H1 (cell line): ENCODE measurements around the gene SLC12A5. TPM values are rescaled to one million over a fixed set of nuclear protein-coding genes. Genes with fewer than 3 reads are reported as not detected.

Experiments
- CTCF ChIA-PET: fragments of 300-600 bp; sonication (Branson Sonifier 250); formaldehyde crosslinking; loops from one replicate; lab custom pipeline; 2021; ENCODE audit not compliant: partially characterized antibody; lab: Charles Lee
- POLR2A ChIA-PET: fragments of 300-600 bp; sonication (Branson Sonifier 250); formaldehyde crosslinking; loops from one replicate; lab custom pipeline; 2021; ENCODE audit warnings: inconsistent platforms; ENCODE audit not compliant: partially characterized antibody; lab: Charles Lee
- DNase-seq, 2 experiments: peaks; one replicate each; pipeline versions ENCODE4 v3.0.0 to v3.0.0-alpha.2; 2010 to 2022; ENCODE audit warnings: low spot score in 2 of 2, low read depth in 1 of 2, mixed read lengths in 1 of 2
- FAIRE-seq: peaks from 2 replicates; lab custom pipeline; 2011; peaks lifted over from hg19 to GRCh38; lab: Jason Lieb, UNC
- H2AFZ ChIP-seq: 2 replicates; pipeline ENCODE4 v1.8.1; 2012; ENCODE audit warnings: low read length, inconsistent platforms
- H2AK5ac ChIP-seq: 2 replicates; pipeline ENCODE4 v1.6.1; 2013; ENCODE audit warnings: low read depth, low read length
- H2BK120ac ChIP-seq: replicated peaks from 2 replicates; pipeline ENCODE3; 2013; ENCODE audit warnings: low read depth, low read length, inconsistent platforms
- H2BK12ac ChIP-seq: 2 replicates; pipeline ENCODE4 v1.6.1; 2013; ENCODE audit warnings: low read depth, low read length
- H2BK15ac ChIP-seq: 2 replicates; pipeline ENCODE4 v1.6.1; 2013; ENCODE audit warnings: low read length
- H2BK20ac ChIP-seq: 2 replicates; pipeline ENCODE4 v1.6.1; 2013; ENCODE audit warnings: low read length
- H2BK5ac ChIP-seq: 2 replicates; pipeline ENCODE4 v1.6.1; 2013; ENCODE audit warnings: low read depth, low read length
- H3K14ac ChIP-seq: 2 replicates; pipeline ENCODE4 v1.6.1; 2013; ENCODE audit warnings: inconsistent platforms; ENCODE audit not compliant: insufficient read length
- H3K18ac ChIP-seq: 2 replicates; pipeline ENCODE4 v1.6.1; 2013; ENCODE audit warnings: low read length; ENCODE audit errors: extremely low read depth
- H3K23ac ChIP-seq: 2 replicates; pipeline ENCODE4 v1.6.1; 2013; ENCODE audit warnings: inconsistent platforms; ENCODE audit not compliant: insufficient read length
- H3K23me2 ChIP-seq: 2 replicates; pipeline ENCODE4 v1.6.1; 2013; ENCODE audit warnings: low read depth, low read length
- H3K27ac ChIP-seq: 2 replicates; pipeline ENCODE4 v1.6.1; 2011; ENCODE audit warnings: low read depth, low read length, inconsistent platforms
- H3K27me3 ChIP-seq, 4 experiments: replicated peaks in 1 of 4; 1 replicate in 1 of 4; 2 replicates in 3 of 4; pipeline versions ENCODE4 v1.6.1 to v1.8.1; 2011 to 2013; ENCODE audit warnings: low read length in 3 of 4, mild to moderate bottlenecking in 3 of 4, inconsistent platforms in 2 of 4, mixed read lengths in 2 of 4, moderate library complexity in 1 of 4; ENCODE audit not compliant: control insufficient read depth in 3 of 4, insufficient read depth in 3 of 4; ENCODE audit errors: extremely low read depth in 1 of 4
- H3K36me3 ChIP-seq, 4 experiments: 2 replicates each; pipeline versions ENCODE4 v1.6.1 to v1.8.1; 2011 to 2013; ENCODE audit warnings: mild to moderate bottlenecking in 4 of 4, low read length in 3 of 4, moderate library complexity in 2 of 4, control low read depth in 1 of 4, inconsistent platforms in 1 of 4; ENCODE audit not compliant: insufficient read depth in 4 of 4, control insufficient read depth in 2 of 4
- H3K4ac ChIP-seq: replicated peaks from 2 replicates; pipeline ENCODE3; 2013; ENCODE audit warnings: low read length, low read depth, mixed read lengths, inconsistent platforms; ENCODE audit not compliant: insufficient read length
- H3K4me1 ChIP-seq, 4 experiments: replicated peaks in 1 of 4; 1 replicate in 1 of 4; 2 replicates in 3 of 4; pipeline versions ENCODE4 v1.6.1 to v1.8.1; 2011 to 2013; ENCODE audit warnings: low read length in 3 of 4, inconsistent platforms in 2 of 4, mixed read lengths in 1 of 4; ENCODE audit not compliant: insufficient read depth in 4 of 4, control insufficient read depth in 3 of 4
- H3K4me2 ChIP-seq, 2 experiments: 2 replicates each; pipeline versions ENCODE4 v1.6.1 to v1.8.1; 2011 to 2013; ENCODE audit warnings: low read depth in 2 of 2, low read length in 2 of 2, control low read depth in 1 of 2, inconsistent platforms in 1 of 2, mild to moderate bottlenecking in 1 of 2; ENCODE audit not compliant: insufficient read depth in 1 of 2
- H3K4me3 ChIP-seq, 4 experiments: fragments of 200-600, 300-600 bp in 1 of 4; sonication (generic), shearing (Covaris generic), sonication (Bioruptor Twin) in 1 of 4; 2 replicates each; pipeline versions ENCODE4 v1.5.1 to v1.8.1; 2011 to 2016; ENCODE audit warnings: low read length in 4 of 4, low read depth in 3 of 4, control low read depth in 2 of 4, inconsistent platforms in 2 of 4, mild to moderate bottlenecking in 2 of 4, mixed read lengths in 1 of 4, moderate library complexity in 1 of 4; ENCODE audit not compliant: insufficient read depth in 2 of 4; ENCODE audit errors: extremely low read depth in 1 of 4
- H3K56ac ChIP-seq: replicated peaks from 2 replicates; pipeline ENCODE3; 2013; ENCODE audit warnings: low read depth, mild to moderate bottlenecking, mixed read lengths, low read length, inconsistent platforms; ENCODE audit not compliant: insufficient read length
- H3K79me1 ChIP-seq: 2 replicates; pipeline ENCODE4 v1.6.1; 2013; ENCODE audit warnings: low read depth, low read length, control low read depth
- H3K79me2 ChIP-seq, 2 experiments: 2 replicates each; pipeline versions ENCODE4 v1.6.1 to v1.8.1; 2012 to 2013; ENCODE audit warnings: low read length in 2 of 2, mild to moderate bottlenecking in 2 of 2, inconsistent platforms in 1 of 2; ENCODE audit not compliant: insufficient read depth in 2 of 2, control insufficient read depth in 1 of 2
- H3K9ac ChIP-seq, 4 experiments: replicated peaks in 1 of 4; 1 replicate in 1 of 4; 2 replicates in 3 of 4; pipeline versions ENCODE4 v1.6.1 to v1.8.1; 2011 to 2013; ENCODE audit warnings: low read depth in 3 of 4, low read length in 3 of 4, control low read depth in 2 of 4, mild to moderate bottlenecking in 2 of 4, moderate library complexity in 2 of 4, inconsistent platforms in 1 of 4; ENCODE audit errors: extremely low read depth in 1 of 4
- H3K9me3 ChIP-seq, 2 experiments: 2 replicates each; pipeline versions ENCODE4 v1.6.1 to v1.8.1; 2012 to 2013; ENCODE audit warnings: mild to moderate bottlenecking in 2 of 2, moderate library complexity in 2 of 2, control low read depth in 1 of 2, inconsistent platforms in 1 of 2, low read depth in 1 of 2, low read length in 1 of 2, mixed read lengths in 1 of 2; ENCODE audit not compliant: insufficient read depth in 2 of 2
- H4K20me1 ChIP-seq, 2 experiments: replicated peaks in 1 of 2; 2 replicates each; pipeline versions ENCODE3 to v1.8.1; 2011 to 2013; ENCODE audit warnings: inconsistent platforms in 2 of 2, low read length in 2 of 2, mild to moderate bottlenecking in 1 of 2; ENCODE audit not compliant: insufficient read depth in 2 of 2, control insufficient read depth in 1 of 2
- H4K5ac ChIP-seq: 2 replicates; pipeline ENCODE4 v1.6.1; 2013; ENCODE audit warnings: low read length, low read depth, mixed read lengths, inconsistent platforms; ENCODE audit not compliant: insufficient read length
- H4K8ac ChIP-seq: 2 replicates; pipeline ENCODE4 v1.8.0; 2013; ENCODE audit warnings: mild to moderate bottlenecking, moderate library complexity, low read length, inconsistent platforms; ENCODE audit not compliant: insufficient read depth; ENCODE audit errors: extremely low read depth
- H4K91ac ChIP-seq: replicated peaks from 2 replicates; pipeline ENCODE3; 2013; ENCODE audit warnings: low read length, mixed read lengths, inconsistent platforms; ENCODE audit not compliant: insufficient read length
- BRCA1 ChIP-seq: IDR thresholded peaks from 2 replicates; pipeline ENCODE4 v1.6.1; 2012; ENCODE audit warnings: low read depth, low read length, improper control_type of control experiment
- CHD1 ChIP-seq: IDR thresholded peaks from 2 replicates; pipeline ENCODE4 v1.6.1; 2012; ENCODE audit warnings: low read depth, low read length, improper control_type of control experiment
- EGR1 ChIP-seq: IDR thresholded peaks from 2 replicates; pipeline ENCODE4 v1.6.1; 2011; ENCODE audit warnings: low read depth, low read length, borderline replicate concordance
- HDAC2 ChIP-seq, 2 experiments: fragments of 300-600 bp in 1 of 2; sonication (generic) in 1 of 2; IDR thresholded peaks; 2 replicates each; pipeline ENCODE4 v1.6.1; 2011 to 2012; ENCODE audit warnings: low read depth in 2 of 2, low read length in 2 of 2, mild to moderate bottlenecking in 2 of 2, moderate library complexity in 2 of 2, borderline replicate concordance in 1 of 2, inconsistent platforms in 1 of 2
- KDM4A ChIP-seq: IDR thresholded peaks from one replicate; pipeline ENCODE4 v1.7.1; 2012; ENCODE audit warnings: low read depth, mild to moderate bottlenecking, moderate library complexity, low read length, inconsistent platforms; ENCODE audit not compliant: severe bottlenecking
- KDM5A ChIP-seq: fragments of 200-600 bp; IDR thresholded peaks from 2 replicates; pipeline ENCODE4 v1.7.1; 2012; ENCODE audit warnings: mild to moderate bottlenecking, low read length, inconsistent platforms, mixed read lengths
- MAFK ChIP-seq: IDR thresholded peaks from 2 replicates; pipeline ENCODE4 v1.6.1; 2012; ENCODE audit warnings: low read depth, mild to moderate bottlenecking, improper control_type of control experiment, low read length
- RFX5 ChIP-seq: IDR thresholded peaks from 2 replicates; pipeline ENCODE4 v1.6.1; 2011; ENCODE audit warnings: low read depth, low read length, improper control_type of control experiment, borderline replicate concordance
- RXRA ChIP-seq: IDR thresholded peaks from 2 replicates; pipeline ENCODE4 v1.6.1; 2011; ENCODE audit warnings: low read depth, mild to moderate bottlenecking, low read length, moderate library complexity; ENCODE audit not compliant: insufficient read depth
- SIX5 ChIP-seq: IDR thresholded peaks from 2 replicates; pipeline ENCODE4 v1.6.1; 2011; ENCODE audit warnings: mild to moderate bottlenecking, low read depth, low read length
- SP4 ChIP-seq: IDR thresholded peaks from 2 replicates; pipeline ENCODE4 v1.6.1; 2012; ENCODE audit warnings: low read length, inconsistent platforms
- WGBS, 2 experiments: shearing (Covaris generic) in 1 of 2; methylation state at CpG; one replicate each; pipeline versions ENCODE4 v1.1.6 to v1.1.7; 2013 to 2015; ENCODE audit warnings: low lambda C conversion rate in 2 of 2, mixed read lengths in 2 of 2, inconsistent platforms in 1 of 2, low coverage in 1 of 2, missing lambda C conversion rate in 1 of 2; ENCODE audit not compliant: insufficient replicate concordance in 2 of 2, insufficient coverage in 1 of 2, insufficient read length in 1 of 2; ENCODE audit errors: extremely low coverage in 1 of 2, missing lambda C conversion rate in 1 of 2; 5-methylcytosine and 5-hydroxymethylcytosine counted together
- polyA plus RNA-seq, 7 experiments: library from polyadenylated mRNA; depleted of rRNA in 3 of 7; stranded (reverse) in 5 of 7; unstranded in 2 of 7; fragments of >200 nt in 5 of 7; fragments of 200-250 nt in 2 of 7; gene quantifications; 1 replicate in 5 of 7; 2 replicates in 1 of 7; 4 replicates in 1 of 7; pipeline versions ENCODE4 v1.2.1 to v1.2.3, GENCODE V29; 2011 to 2013; ENCODE audit warnings: missing spikeins in 2 of 7, mixed read lengths in 2 of 7
- total RNA-seq: library from RNA; stranded (reverse); fragmentation: NEBNext Ultra II Directional; extraction: Animal tissue kit (Norgen Biotek cat#: 25700); gene quantifications from 2 replicates; pipeline ENCODE4 v1.2.1, GENCODE V29; 2021

SLC12A5 gene
- total and polyA plus RNA-seq, 2 of the 8 experiments (the other 6 are each of a cell fraction or from before 2014, with no cell fraction given) = 1.9 to 7.3 TPM

GRCh38 chr20:46035713-46036112 is 6.7 kb downstream of the SLC12A5 start:
- Histone ChIP-seq H2BK12ac (no peak overlapping the region), H3K27me3 (peaks cover 23 to 56% (median 46%) of the 10 kb centered on the region in 4 experiments), H2AFZ (no peak overlapping the region), H4K8ac (no peak overlapping the region), H3K23me2 (peaks cover 3% of the 10 kb centered on the region; the same call in 1 of the 2 replicates), H2BK15ac (no peak overlapping the region), H3K27ac (no peak overlapping the region), H3K14ac (no peak overlapping the region), H2BK120ac (no peak overlapping the region), H2BK5ac (no peak overlapping the region), H3K18ac (no peak overlapping the region), H3K56ac (no peak overlapping the region), H4K91ac (no peak overlapping the region), H4K5ac (no peak overlapping the region), H3K4me3 (no peak overlapping the region), H3K79me2 (no peaks in the 10 kb centered on the region), H3K4me2 (no peak overlapping the region), H3K23ac (no peak overlapping the region), H3K36me3 (no peaks in the 10 kb centered on the region), H3K4me1 (peaks cover 0 to 11% (median 9%) of the 10 kb centered on the region in 4 experiments; a peak in 6 of 7 replicates), H3K9me3 (no peaks in the 10 kb centered on the region), H3K4ac (no peak overlapping the region), H3K79me1 (no peaks in the 10 kb centered on the region), H2BK20ac (no peak overlapping the region), H3K9ac (no peak overlapping the region), H2AK5ac (no peak overlapping the region), H4K20me1 (peaks cover 6 to 14% of the 10 kb centered on the region in 2 experiments)
- ChIA-PET CTCF (interaction anchor here (1.1 to 1.6 kb wide), 3 partner anchors 13 to 23 kb away, joined by 4 to 6 read pairs (median 5); no protein-coding TSS in a partner anchor), POLR2A (no interaction called here)
- DNase-seq (no peak), FAIRE-seq (no peak)
- TF ChIP-seq KDM5A (no peak), SP4 (no peak), CHD1 (no peak), BRCA1 (no peak), HDAC2 (IDR thresholded peaks at IDR 0.05; ENCODE audit: borderline replicate concordance in 1 of 2, low read depth in 2 of 2, low read length in 2 of 2) (no peak), KDM4A (no peak), RXRA (no peak), MAFK (no peak), EGR1 (no peak), RFX5 (no peak), SIX5 (no peak)
- 88% methylated on average over 6 of the region's 6 CpGs; no CpG with 5 or more reads in 1 of the 2 experiments for WGBS, 2 experiments
